Smooth muscle cell (in vitro differentiated cells): ENCODE data around the gene KRTAP9-7. TPM values are rescaled to one million over a fixed set of nuclear protein-coding genes. Genes with fewer than 3 reads are reported as not detected.

Source experiments
- DNase-seq: peaks from one replicate; lab custom pipeline; 2025; ENCODE audit not compliant: unreplicated experiment; lab: John Stamatoyannopoulos, UW
- H2AFZ ChIP-seq: fragments of 200-600 bp; sonication (generic); 2 replicates; pipeline ENCODE4 v1.6.0; 2016; ENCODE audit warnings: antibody characterized with exemption, low read depth, mild to moderate bottlenecking
- H3F3A ChIP-seq: fragments of 200-600 bp; sonication (generic); 2 replicates; pipeline ENCODE4 v1.6.0; 2017; ENCODE audit warnings: antibody characterized with exemption, low read depth
- H3K27ac ChIP-seq: fragments of 200-600 bp; sonication (generic); 2 replicates; pipeline ENCODE4 v1.5.1; 2016; ENCODE audit warnings: low read depth, mild to moderate bottlenecking
- H3K27me3 ChIP-seq: fragments of 200-600 bp; sonication (generic); 2 replicates; pipeline ENCODE4 v1.6.1; 2016; ENCODE audit warnings: low read depth, mild to moderate bottlenecking
- H3K36me3 ChIP-seq: fragments of 200-600 bp; sonication (generic); 2 replicates; pipeline ENCODE4 v1.5.1; 2016; ENCODE audit warnings: low read depth
- H3K4me1 ChIP-seq: fragments of 200-600 bp; sonication (generic); 2 replicates; pipeline ENCODE4 v1.5.1; 2016; ENCODE audit warnings: low read depth
- H3K4me2 ChIP-seq: fragments of 200-600 bp; sonication (generic); 2 replicates; pipeline ENCODE4 v1.6.0; 2016; ENCODE audit warnings: mild to moderate bottlenecking
- H3K4me3 ChIP-seq: fragments of 200-600 bp; sonication (generic); 2 replicates; pipeline ENCODE4 v1.5.1; 2016; ENCODE audit warnings: mild to moderate bottlenecking
- H3K79me2 ChIP-seq: fragments of 200-600 bp; sonication (generic); 2 replicates; pipeline ENCODE4 v1.6.0; 2016; ENCODE audit warnings: low read depth, mild to moderate bottlenecking
- H3K9ac ChIP-seq: fragments of 200-600 bp; sonication (generic); 2 replicates; pipeline ENCODE4 v1.6.0; 2016; ENCODE audit warnings: low read depth
- H3K9me3 ChIP-seq: fragments of 200-600 bp; sonication (generic); replicated peaks from 2 replicates; pipeline ENCODE4 v1.5.1; 2016; ENCODE audit warnings: low read depth
- H4K20me1 ChIP-seq: fragments of 200-600 bp; sonication (generic); 2 replicates; pipeline ENCODE4 v1.6.0; 2016; ENCODE audit warnings: low read depth
- CTCF ChIP-seq: fragments of 200-600 bp; sonication (generic); IDR thresholded peaks from 2 replicates; pipeline ENCODE4 v1.5.1; 2017; ENCODE audit warnings: borderline replicate concordance, mild to moderate bottlenecking, antibody characterized with exemption; ENCODE audit not compliant: insufficient read depth, poor library complexity, severe bottlenecking
- WGBS: methylation state at CpG from one replicate; pipeline ENCODE4 v1.1.7; 2016; ENCODE audit warnings: low lambda C conversion rate; 5-methylcytosine and 5-hydroxymethylcytosine counted together
- polyA plus RNA-seq: library from polyadenylated mRNA; unstranded; fragments of >200 nt; fragmentation: Nextera tagmentation; extraction: Ambion mirVana; gene quantifications from 2 replicates; pipeline ENCODE4 v1.2.1, GENCODE V29; 2016
- total RNA-seq: library from RNA; depleted of rRNA; stranded (reverse); fragments of >200 nt; gene quantifications from 2 replicates; pipeline ENCODE4 v1.2.3, GENCODE V29; 2014

The KRTAP9-7 gene
- total and polyA plus RNA-seq, 2 experiments from 2014 or later: not detected

GRCh38 chr17:41308251-41308917 is 32.9 kb downstream of the KRTAP9-7 start:
- 95% methylated on average over 10 of the region's 10 CpGs for WGBS
- no peak for TF ChIP-seq CTCF
- no peaks in the 10 kb centered on the region for H4K20me1 ChIP-seq
- no peak overlapping the region for H3K4me2 ChIP-seq
- no peak for DNase-seq
- H3K9ac ChIP-seq: no peak overlapping the region
- H3K27me3 ChIP-seq: peaks cover 4% of the 10 kb centered on the region
- no peak overlapping the region for H3K4me3 ChIP-seq
- no peaks in the 10 kb centered on the region for H3K79me2 ChIP-seq
- no peaks in the 10 kb centered on the region for H3K36me3 ChIP-seq
- H3K27ac ChIP-seq: no peak overlapping the region
- no peaks in the 10 kb centered on the region for H3K9me3 ChIP-seq
- H3F3A ChIP-seq: no peaks in the 10 kb centered on the region
- H3K4me1 ChIP-seq: no peaks in the 10 kb centered on the region
- no peak overlapping the region for H2AFZ ChIP-seq

GRCh38 chr17:41308918-41309359 is 33.4 kb downstream of the KRTAP9-7 start, which contains the start of gene KRTAP16-1:
Gene KRTAP16-1, minus strand, starts transcription at chr17:41309309. Its CDS starts 56 bp downstream, at chr17:41309253.
- Histone ChIP-seq H3K36me3 (no peaks in the 10 kb centered on the region), H3K4me2 (no peak within 1 kb of the TSS), H3K79me2 (no peaks in the 10 kb centered on the region), H4K20me1 (no peaks in the 10 kb centered on the region), H3F3A (no peaks in the 10 kb centered on the region), H3K27me3 (peaks cover 4% of the 10 kb centered on the region), H3K4me1 (no peaks in the 10 kb centered on the region), H3K4me3 (no peak within 1 kb of the TSS), H3K9ac (no peak within 1 kb of the TSS), H3K27ac (no peak within 1 kb of the TSS), H3K9me3 (no peaks in the 10 kb centered on the region), H2AFZ (no peak within 1 kb of the TSS)
- TF ChIP-seq CTCF: no peak
- WGBS: 92% methylated on average over 7 of the region's 7 CpGs
- no peak for DNase-seq

- Histone ChIP-seq H3K4me2 (no peak overlapping the region), H3K4me3 (no peak overlapping the region), H3K9ac (no peak overlapping the region), H3F3A (no peaks in the 10 kb centered on the region), H4K20me1 (no peaks in the 10 kb centered on the region), H3K27ac (no peak overlapping the region), H3K27me3 (peaks cover 11% of the 10 kb centered on the region), H3K9me3 (no peaks in the 10 kb centered on the region), H2AFZ (no peak overlapping the region), H3K79me2 (no peaks in the 10 kb centered on the region), H3K36me3 (no peaks in the 10 kb centered on the region), H3K4me1 (no peaks in the 10 kb centered on the region)
- DNase-seq: no peak
- TF ChIP-seq CTCF: no peak
- WGBS: 81% methylated on average over 1 of the region's 1 CpG
These were observed 35.6 kb downstream of the KRTAP9-7 start for GRCh38 chr17:41311111-41311510.
